WTC11 (cell line): ENCODE measurements around the gene SECISBP2. TPM values are rescaled to one million over a fixed set of nuclear protein-coding genes. Genes with fewer than 3 reads are reported as not detected.

Experiments used
- ATAC-seq: fragments of 200-7000 bp; cut with Tn5 transposase; 2 replicates; pipeline ENCODE4 v1.10.0; 2021; ENCODE audit warnings: mild to moderate bottlenecking, moderate library complexity
- CTCF ChIA-PET: fragments of 300-600 bp; sonication (Branson Sonifier 250); formaldehyde crosslinking; loops from one replicate; lab custom pipeline; 2021; ENCODE audit warnings: antibody characterized with exemption; lab: Charles Lee
- POLR2A ChIA-PET: fragments of 350-600 bp; sonication (Branson Sonifier 250); formaldehyde crosslinking; loops from one replicate; lab custom pipeline; 2021; ENCODE audit warnings: antibody characterized with exemption; lab: Charles Lee
- DNase-seq: peaks from one replicate; pipeline ENCODE4 v3.0.0; 2021; ENCODE audit warnings: low spot score
- H3K27ac Mint-ChIP-seq: 2 replicates; pipeline ENCODE4 v1.8.0; 2021; ENCODE audit warnings: mixed read lengths
- H3K27me3 Mint-ChIP-seq: 2 replicates; pipeline ENCODE4 v1.8.0; 2021; ENCODE audit warnings: low read depth, mild to moderate bottlenecking, moderate library complexity, mixed read lengths
- H3K36me3 Mint-ChIP-seq: 2 replicates; pipeline ENCODE4 v1.8.0; 2021; ENCODE audit warnings: mixed read lengths
- H3K4me1 Mint-ChIP-seq: 2 replicates; pipeline ENCODE4 v1.8.0; 2022; ENCODE audit warnings: mixed read lengths
- H3K4me3 Mint-ChIP-seq: 2 replicates; pipeline ENCODE4 v1.8.0; 2021; ENCODE audit warnings: mild to moderate bottlenecking, moderate library complexity, mixed read lengths
- H3K9me3 Mint-ChIP-seq: 2 replicates; pipeline ENCODE4 v1.8.0; 2021; ENCODE audit warnings: mixed read lengths
- CREM ChIP-seq: sonication (generic); formaldehyde crosslinking; IDR thresholded peaks from 2 replicates; pipeline ENCODE4 v1.8.1; 2022; ENCODE audit warnings: mild to moderate bottlenecking, missing genetic modification reagents, moderate library complexity
- GABPB1 ChIP-seq: sonication (generic); formaldehyde crosslinking; IDR thresholded peaks from 2 replicates; pipeline ENCODE4 v1.8.1; 2023; ENCODE audit warnings: mild to moderate bottlenecking, missing genetic modification reagents
- IRF2 ChIP-seq: sonication (generic); formaldehyde crosslinking; IDR thresholded peaks from 2 replicates; pipeline ENCODE4 v1.8.0; 2022; ENCODE audit warnings: low read depth, missing genetic modification reagents, borderline replicate concordance
- JAZF1 ChIP-seq: fragments of 250-450 bp; sonication (Bioruptor Pico); IDR thresholded peaks from 2 replicates; pipeline ENCODE4 v1.9.0; 2021; ENCODE audit warnings: moderate library complexity, mild to moderate bottlenecking, inconsistent platforms
- MYBL2 ChIP-seq: sonication (generic); formaldehyde crosslinking; IDR thresholded peaks from 2 replicates; pipeline ENCODE4 v1.8.1; 2023; ENCODE audit warnings: mild to moderate bottlenecking, moderate library complexity, missing genetic modification reagents
- NR1H2 ChIP-seq: sonication (generic); formaldehyde crosslinking; IDR thresholded peaks from 2 replicates; pipeline ENCODE4 v1.9.0; 2021; ENCODE audit warnings: mild to moderate bottlenecking, moderate library complexity, missing genetic modification reagents
- TEAD1 ChIP-seq: sonication (generic); formaldehyde crosslinking; IDR thresholded peaks from 2 replicates; pipeline ENCODE4 v1.8.0; 2022; ENCODE audit warnings: mild to moderate bottlenecking, missing genetic modification reagents
- total RNA-seq: library from RNA; stranded (reverse); gene quantifications from 3 replicates; pipeline ENCODE4 v1.2.3, GENCODE V29; 2021
- TF ChIP-seq, protein P1 (sequence below): sonication (generic); formaldehyde crosslinking; IDR thresholded peaks from 2 replicates; pipeline ENCODE4 v1.8.0; 2022; ENCODE audit warnings: missing genetic modification reagents
- TF ChIP-seq, protein P2 (sequence below): sonication (generic); formaldehyde crosslinking; IDR thresholded peaks from 2 replicates; pipeline ENCODE4 v1.8.0; 2023; ENCODE audit warnings: missing genetic modification reagents
- TF ChIP-seq, protein P3 (sequence below): sonication (generic); formaldehyde crosslinking; IDR thresholded peaks from 2 replicates; pipeline ENCODE4 v1.8.0; 2023; ENCODE audit warnings: missing genetic modification reagents, mild to moderate bottlenecking, borderline replicate concordance
- TF ChIP-seq, protein P4 (sequence below): sonication (generic); formaldehyde crosslinking; IDR thresholded peaks from 2 replicates; pipeline ENCODE4 v1.8.1; 2022; ENCODE audit warnings: mild to moderate bottlenecking, moderate library complexity, missing genetic modification reagents
- TF ChIP-seq, protein P5 (sequence below): sonication (generic); formaldehyde crosslinking; IDR thresholded peaks from 2 replicates; pipeline ENCODE4 v1.8.0; 2022; ENCODE audit warnings: mild to moderate bottlenecking, missing genetic modification reagents
- TF ChIP-seq, protein P6 (sequence below): fragments of 250-450 bp; sonication (Bioruptor Pico); IDR thresholded peaks from 2 replicates; pipeline ENCODE4 v1.9.0; 2021; ENCODE audit warnings: mild to moderate bottlenecking

The SECISBP2 gene
- total RNA-seq, 1 experiment from 2014 or later: 66.2 TPM

DNA sequence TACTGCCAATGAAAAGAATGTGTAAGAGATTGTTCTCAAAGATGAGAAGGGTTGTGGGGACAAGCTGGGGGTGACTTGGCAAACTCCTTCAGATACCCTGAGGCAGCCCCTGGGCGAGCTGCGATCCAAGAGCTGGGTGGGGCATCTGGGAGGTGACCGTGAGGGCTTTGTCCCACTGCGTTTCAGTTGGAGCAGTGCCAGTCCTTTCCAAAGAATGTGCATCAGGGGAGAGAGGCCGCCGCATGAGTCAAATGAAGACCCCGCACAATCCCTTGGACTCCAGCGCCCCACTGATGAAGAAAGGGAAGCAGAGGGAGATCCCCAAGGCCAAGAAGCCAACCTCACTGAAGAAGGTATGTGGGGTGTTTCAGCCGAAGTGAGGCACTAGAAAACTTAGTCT, 28.4 kb downstream of the SECISBP2 start:
- H3K9me3 Mint-ChIP-seq: no peaks in the 10 kb centered on the region
- H3K4me1 Mint-ChIP-seq: no peaks in the 10 kb centered on the region
- ChIA-PET POLR2A (no interaction called here), CTCF (interaction anchor here (0.6 kb wide), 1 partner anchor 76 kb away, joined by 3 read pairs; no protein-coding TSS in a partner anchor)
- DNase-seq: no peak
- ATAC-seq: no peak
- no peak overlapping the region for H3K27ac Mint-ChIP-seq
- no peaks in the 10 kb centered on the region for H3K27me3 Mint-ChIP-seq
- peaks cover 95% of the 10 kb centered on the region for H3K36me3 Mint-ChIP-seq
- H3K4me3 Mint-ChIP-seq: no peak overlapping the region
- TF ChIP-seq, protein P1, sequence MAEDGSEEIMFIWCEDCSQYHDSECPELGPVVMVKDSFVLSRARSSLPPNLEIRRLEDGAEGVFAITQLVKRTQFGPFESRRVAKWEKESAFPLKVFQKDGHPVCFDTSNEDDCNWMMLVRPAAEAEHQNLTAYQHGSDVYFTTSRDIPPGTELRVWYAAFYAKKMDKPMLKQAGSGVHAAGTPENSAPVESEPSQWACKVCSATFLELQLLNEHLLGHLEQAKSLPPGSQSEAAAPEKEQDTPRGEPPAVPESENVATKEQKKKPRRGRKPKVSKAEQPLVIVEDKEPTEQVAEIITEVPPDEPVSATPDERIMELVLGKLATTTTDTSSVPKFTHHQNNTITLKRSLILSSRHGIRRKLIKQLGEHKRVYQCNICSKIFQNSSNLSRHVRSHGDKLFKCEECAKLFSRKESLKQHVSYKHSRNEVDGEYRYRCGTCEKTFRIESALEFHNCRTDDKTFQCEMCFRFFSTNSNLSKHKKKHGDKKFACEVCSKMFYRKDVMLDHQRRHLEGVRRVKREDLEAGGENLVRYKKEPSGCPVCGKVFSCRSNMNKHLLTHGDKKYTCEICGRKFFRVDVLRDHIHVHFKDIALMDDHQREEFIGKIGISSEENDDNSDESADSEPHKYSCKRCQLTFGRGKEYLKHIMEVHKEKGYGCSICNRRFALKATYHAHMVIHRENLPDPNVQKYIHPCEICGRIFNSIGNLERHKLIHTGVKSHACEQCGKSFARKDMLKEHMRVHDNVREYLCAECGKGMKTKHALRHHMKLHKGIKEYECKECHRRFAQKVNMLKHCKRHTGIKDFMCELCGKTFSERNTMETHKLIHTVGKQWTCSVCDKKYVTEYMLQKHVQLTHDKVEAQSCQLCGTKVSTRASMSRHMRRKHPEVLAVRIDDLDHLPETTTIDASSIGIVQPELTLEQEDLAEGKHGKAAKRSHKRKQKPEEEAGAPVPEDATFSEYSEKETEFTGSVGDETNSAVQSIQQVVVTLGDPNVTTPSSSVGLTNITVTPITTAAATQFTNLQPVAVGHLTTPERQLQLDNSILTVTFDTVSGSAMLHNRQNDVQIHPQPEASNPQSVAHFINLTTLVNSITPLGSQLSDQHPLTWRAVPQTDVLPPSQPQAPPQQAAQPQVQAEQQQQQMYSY (CRISPR knock-in tag): no peak
- TF ChIP-seq, protein P2, sequence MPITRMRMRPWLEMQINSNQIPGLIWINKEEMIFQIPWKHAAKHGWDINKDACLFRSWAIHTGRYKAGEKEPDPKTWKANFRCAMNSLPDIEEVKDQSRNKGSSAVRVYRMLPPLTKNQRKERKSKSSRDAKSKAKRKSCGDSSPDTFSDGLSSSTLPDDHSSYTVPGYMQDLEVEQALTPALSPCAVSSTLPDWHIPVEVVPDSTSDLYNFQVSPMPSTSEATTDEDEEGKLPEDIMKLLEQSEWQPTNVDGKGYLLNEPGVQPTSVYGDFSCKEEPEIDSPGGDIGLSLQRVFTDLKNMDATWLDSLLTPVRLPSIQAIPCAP (CRISPR knock-in tag): no peak
- TF ChIP-seq GABPB1 (CRISPR knock-in tag) (no peak), JAZF1 (no peak), TEAD1 (no peak)
- TF ChIP-seq, protein P3, sequence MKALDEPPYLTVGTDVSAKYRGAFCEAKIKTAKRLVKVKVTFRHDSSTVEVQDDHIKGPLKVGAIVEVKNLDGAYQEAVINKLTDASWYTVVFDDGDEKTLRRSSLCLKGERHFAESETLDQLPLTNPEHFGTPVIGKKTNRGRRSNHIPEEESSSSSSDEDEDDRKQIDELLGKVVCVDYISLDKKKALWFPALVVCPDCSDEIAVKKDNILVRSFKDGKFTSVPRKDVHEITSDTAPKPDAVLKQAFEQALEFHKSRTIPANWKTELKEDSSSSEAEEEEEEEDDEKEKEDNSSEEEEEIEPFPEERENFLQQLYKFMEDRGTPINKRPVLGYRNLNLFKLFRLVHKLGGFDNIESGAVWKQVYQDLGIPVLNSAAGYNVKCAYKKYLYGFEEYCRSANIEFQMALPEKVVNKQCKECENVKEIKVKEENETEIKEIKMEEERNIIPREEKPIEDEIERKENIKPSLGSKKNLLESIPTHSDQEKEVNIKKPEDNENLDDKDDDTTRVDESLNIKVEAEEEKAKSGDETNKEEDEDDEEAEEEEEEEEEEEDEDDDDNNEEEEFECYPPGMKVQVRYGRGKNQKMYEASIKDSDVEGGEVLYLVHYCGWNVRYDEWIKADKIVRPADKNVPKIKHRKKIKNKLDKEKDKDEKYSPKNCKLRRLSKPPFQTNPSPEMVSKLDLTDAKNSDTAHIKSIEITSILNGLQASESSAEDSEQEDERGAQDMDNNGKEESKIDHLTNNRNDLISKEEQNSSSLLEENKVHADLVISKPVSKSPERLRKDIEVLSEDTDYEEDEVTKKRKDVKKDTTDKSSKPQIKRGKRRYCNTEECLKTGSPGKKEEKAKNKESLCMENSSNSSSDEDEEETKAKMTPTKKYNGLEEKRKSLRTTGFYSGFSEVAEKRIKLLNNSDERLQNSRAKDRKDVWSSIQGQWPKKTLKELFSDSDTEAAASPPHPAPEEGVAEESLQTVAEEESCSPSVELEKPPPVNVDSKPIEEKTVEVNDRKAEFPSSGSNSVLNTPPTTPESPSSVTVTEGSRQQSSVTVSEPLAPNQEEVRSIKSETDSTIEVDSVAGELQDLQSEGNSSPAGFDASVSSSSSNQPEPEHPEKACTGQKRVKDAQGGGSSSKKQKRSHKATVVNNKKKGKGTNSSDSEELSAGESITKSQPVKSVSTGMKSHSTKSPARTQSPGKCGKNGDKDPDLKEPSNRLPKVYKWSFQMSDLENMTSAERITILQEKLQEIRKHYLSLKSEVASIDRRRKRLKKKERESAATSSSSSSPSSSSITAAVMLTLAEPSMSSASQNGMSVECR (CRISPR knock-in tag): no peak

DNA sequence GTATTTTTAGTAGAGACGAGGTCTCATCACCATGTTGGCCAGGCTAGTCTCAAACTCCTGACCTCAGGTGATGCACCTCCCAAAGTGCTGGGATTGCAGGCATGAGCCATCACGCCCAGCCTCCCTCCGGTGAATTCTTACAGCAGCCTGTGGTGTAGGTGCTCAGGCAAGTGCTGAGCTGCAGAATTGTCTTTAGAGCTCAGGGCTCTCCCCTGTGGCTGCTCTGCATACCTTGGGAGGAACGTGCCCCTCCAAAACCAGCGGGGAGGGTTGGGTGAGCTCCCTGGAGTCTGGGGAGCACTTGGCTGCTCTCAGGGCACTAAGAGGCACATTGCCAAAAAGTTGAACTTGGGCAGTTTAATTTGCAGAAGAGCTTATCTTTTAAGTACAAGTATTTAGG, 29.4 kb downstream of the SECISBP2 start:
- POLR2A ChIA-PET: no interaction called here
- H3K36me3 Mint-ChIP-seq: peaks cover 95% of the 10 kb centered on the region
- no peaks in the 10 kb centered on the region for H3K9me3 Mint-ChIP-seq
- no peak for TF ChIP-seq NR1H2
- no peak for TF ChIP-seq MYBL2 (CRISPR knock-in tag)
- no peak for TF ChIP-seq IRF2 (CRISPR knock-in tag)
- CTCF ChIA-PET: no interaction called here
- no peak overlapping the region for H3K27ac Mint-ChIP-seq
- DNase-seq (no peak), ATAC-seq (no peak)
- H3K4me1 Mint-ChIP-seq: no peaks in the 10 kb centered on the region
- no peak overlapping the region for H3K4me3 Mint-ChIP-seq
- no peaks in the 10 kb centered on the region for H3K27me3 Mint-ChIP-seq

DNA sequence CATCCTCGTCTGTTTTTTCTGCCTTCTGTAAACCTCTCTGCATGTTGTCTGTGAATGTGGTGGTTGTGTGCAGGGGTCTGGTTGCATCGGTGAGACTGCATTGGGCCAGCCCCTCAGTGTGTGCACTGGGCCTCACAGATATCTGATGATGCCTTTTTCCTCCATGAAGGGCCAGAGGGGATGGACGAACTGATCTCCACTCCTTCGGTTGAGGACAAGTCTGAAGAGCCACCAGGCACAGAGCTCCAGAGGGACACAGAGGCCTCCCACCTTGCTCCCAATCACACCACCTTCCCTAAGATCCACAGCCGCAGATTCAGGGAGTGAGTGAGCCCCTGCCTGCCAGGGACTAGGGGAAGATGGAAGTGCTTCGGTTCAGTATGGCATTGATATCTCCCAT, 31.3 kb downstream of the SECISBP2 start:
- H3K36me3 Mint-ChIP-seq: peaks cover 90% of the 10 kb centered on the region
- CTCF ChIA-PET: no interaction called here
- no peak for DNase-seq
- no peaks in the 10 kb centered on the region for H3K4me1 Mint-ChIP-seq
- no peak overlapping the region for H3K27ac Mint-ChIP-seq
- no peaks in the 10 kb centered on the region for H3K9me3 Mint-ChIP-seq
- no peaks in the 10 kb centered on the region for H3K27me3 Mint-ChIP-seq
- POLR2A ChIA-PET: no interaction called here
- H3K4me3 Mint-ChIP-seq: no peak overlapping the region
- no peak for ATAC-seq
- TF ChIP-seq, protein P4, sequence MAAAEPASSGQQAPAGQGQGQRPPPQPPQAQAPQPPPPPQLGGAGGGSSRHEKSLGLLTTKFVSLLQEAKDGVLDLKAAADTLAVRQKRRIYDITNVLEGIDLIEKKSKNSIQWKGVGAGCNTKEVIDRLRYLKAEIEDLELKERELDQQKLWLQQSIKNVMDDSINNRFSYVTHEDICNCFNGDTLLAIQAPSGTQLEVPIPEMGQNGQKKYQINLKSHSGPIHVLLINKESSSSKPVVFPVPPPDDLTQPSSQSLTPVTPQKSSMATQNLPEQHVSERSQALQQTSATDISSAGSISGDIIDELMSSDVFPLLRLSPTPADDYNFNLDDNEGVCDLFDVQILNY (CRISPR knock-in tag): no peak
- TF ChIP-seq JAZF1 (no peak), CREM (CRISPR knock-in tag) (no peak)
- TF ChIP-seq, protein P5, sequence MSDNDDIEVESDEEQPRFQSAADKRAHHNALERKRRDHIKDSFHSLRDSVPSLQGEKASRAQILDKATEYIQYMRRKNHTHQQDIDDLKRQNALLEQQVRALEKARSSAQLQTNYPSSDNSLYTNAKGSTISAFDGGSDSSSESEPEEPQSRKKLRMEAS (CRISPR knock-in tag): no peak
- TF ChIP-seq, protein P6, sequence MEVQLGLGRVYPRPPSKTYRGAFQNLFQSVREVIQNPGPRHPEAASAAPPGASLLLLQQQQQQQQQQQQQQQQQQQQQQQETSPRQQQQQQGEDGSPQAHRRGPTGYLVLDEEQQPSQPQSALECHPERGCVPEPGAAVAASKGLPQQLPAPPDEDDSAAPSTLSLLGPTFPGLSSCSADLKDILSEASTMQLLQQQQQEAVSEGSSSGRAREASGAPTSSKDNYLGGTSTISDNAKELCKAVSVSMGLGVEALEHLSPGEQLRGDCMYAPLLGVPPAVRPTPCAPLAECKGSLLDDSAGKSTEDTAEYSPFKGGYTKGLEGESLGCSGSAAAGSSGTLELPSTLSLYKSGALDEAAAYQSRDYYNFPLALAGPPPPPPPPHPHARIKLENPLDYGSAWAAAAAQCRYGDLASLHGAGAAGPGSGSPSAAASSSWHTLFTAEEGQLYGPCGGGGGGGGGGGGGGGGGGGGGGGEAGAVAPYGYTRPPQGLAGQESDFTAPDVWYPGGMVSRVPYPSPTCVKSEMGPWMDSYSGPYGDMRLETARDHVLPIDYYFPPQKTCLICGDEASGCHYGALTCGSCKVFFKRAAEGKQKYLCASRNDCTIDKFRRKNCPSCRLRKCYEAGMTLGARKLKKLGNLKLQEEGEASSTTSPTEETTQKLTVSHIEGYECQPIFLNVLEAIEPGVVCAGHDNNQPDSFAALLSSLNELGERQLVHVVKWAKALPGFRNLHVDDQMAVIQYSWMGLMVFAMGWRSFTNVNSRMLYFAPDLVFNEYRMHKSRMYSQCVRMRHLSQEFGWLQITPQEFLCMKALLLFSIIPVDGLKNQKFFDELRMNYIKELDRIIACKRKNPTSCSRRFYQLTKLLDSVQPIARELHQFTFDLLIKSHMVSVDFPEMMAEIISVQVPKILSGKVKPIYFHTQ (CRISPR knock-in tag): no peak
